ENCODE measurements around the gene PLEK. TPM values are rescaled to one million over a fixed set of nuclear protein-coding genes. Genes with fewer than 3 reads are reported as not detected.
"Not testable (repeated sequence)": the region's sequence is repeated elsewhere in the genome, so short reads cannot be mapped to it uniquely, and the experiment has no call there.

Gene PLEK
- total RNA-seq, 1 experiment from 2014 or later, result 232 TPM

DNA sequence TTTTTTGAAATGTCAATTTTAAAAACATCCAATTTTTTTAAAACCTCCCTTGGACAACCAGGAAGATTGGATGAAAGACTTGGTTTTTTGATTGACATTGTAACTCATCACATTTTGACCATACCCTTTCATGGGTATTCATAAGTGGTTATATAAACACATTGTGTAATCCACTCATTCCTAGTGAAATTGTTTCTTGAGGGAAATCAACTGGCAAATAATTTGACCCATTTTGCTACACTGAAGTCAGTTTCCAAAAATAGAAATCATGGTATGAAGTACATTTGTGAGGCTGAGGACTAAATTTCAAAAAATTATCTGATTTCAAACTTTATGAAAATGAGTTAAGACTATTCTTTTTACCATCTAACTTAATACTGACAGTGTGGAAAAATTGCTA, 70.5 kb downstream of the PLEK start:
- H3K9me3 ChIP-seq (ENCODE audit: low read length), result no peaks in the 10 kb centered on the region
- H2AFZ ChIP-seq (ENCODE audit: low read length), result no peak overlapping the region
- peak overlapping the region; percentile 19 for H3K4me2 ChIP-seq (ENCODE audit: low read depth, low read length, poor library complexity, severe bottlenecking)
- peak overlapping the region; percentile 68 for H3K27ac ChIP-seq (ENCODE audit: low read length)
- H3K4me3 ChIP-seq (ENCODE audit: low read length), result no peak overlapping the region
- H3K4me1 ChIP-seq (ENCODE audit: low read length), result peaks cover 85% of the 10 kb centered on the region
- no peak overlapping the region for H3K9ac ChIP-seq (ENCODE audit: low read length)
- DNase-seq, result no peak
- H3K36me3 ChIP-seq (ENCODE audit: insufficient read depth, low read length), result no peaks in the 10 kb centered on the region
- H3K27me3 ChIP-seq (ENCODE audit: low read length), result no peaks in the 10 kb centered on the region
- H3K9me2 ChIP-seq (replicated peaks; ENCODE audit: insufficient read depth, low read length), result no peaks in the 10 kb centered on the region
- H3K79me2 ChIP-seq (ENCODE audit: low read length), result no peaks in the 10 kb centered on the region
- no peaks in the 10 kb centered on the region for H4K20me1 ChIP-seq (ENCODE audit: insufficient read depth, low read depth, low read length)

DNA sequence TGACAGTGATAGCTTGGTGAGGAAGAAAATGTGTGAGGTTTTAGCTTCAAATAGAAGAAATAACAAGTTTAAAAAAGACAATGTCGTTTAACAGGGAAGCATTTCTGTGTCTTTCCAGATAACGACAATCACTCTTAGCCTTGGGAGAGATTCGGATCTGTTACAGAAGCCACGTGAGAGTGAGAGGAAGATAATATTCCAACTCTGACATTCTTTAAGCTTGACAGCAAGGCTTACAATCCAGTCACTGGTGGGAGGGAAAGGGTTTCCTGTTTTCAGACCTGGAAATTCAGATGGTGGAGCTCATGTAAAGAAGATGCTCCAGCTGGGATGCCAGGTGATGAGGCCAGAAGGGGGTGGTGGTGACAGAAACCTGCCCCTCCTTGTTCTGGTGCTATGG, 71.2 kb downstream of the PLEK start:
- H3K9ac ChIP-seq (ENCODE audit: low read length), result peak overlapping the region; percentile 25
- no peaks in the 10 kb centered on the region for H3K79me2 ChIP-seq (ENCODE audit: low read length)
- peak overlapping the region; percentile 62 for H2AFZ ChIP-seq (ENCODE audit: low read length)

DNA sequence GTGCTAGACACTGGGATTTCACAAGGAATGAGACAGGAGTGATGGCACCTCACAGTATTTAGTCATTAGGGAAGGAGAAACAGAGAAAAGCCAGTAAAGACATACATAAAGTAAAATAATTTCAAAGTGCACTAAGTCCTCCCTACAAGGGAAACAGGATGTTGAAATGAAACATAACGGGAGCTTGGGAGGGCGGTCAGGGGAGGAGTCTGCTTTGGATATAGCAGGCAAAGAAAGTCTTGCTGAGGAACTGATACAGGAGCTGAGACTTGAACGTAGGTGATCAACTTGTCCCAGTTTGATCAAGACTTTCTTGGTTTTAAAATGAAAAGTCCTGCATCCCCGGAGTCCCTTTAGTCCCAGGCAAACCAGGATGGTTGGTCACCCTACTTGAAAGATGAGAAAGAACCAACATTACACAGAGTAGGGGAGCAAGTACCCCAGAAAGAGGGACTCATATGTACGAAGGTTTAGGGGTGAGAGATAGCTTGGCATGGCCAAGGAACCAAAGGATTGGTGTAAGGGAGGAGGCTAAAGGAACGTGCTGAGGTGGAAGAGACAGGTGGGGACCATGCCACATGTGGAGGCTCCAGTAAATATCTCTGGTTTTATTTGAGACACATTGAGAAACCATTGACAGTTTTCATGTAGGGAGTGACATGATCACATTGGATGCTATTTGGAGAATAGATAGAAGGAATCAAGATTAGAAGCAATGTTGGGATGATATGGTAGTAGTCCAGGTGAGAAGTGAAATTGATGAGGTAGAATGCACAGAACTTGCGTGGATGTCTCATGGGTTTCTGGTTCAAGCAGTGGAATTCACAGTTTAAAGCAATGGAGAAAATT, 73.6 kb downstream of the PLEK start:
- Histone ChIP-seq H3K27me3 (ENCODE audit: low read length) (no peaks in the 10 kb centered on the region), H3K36me3 (ENCODE audit: insufficient read depth, low read length) (no peaks in the 10 kb centered on the region), H4K20me1 (ENCODE audit: insufficient read depth, low read depth, low read length) (no peaks in the 10 kb centered on the region), H3K79me2 (ENCODE audit: low read length) (no peaks in the 10 kb centered on the region), H2AFZ (ENCODE audit: low read length) (peak overlapping the region; percentile 59), H3K9ac (ENCODE audit: low read length) (peak overlapping the region; percentile 48), H3K4me1 (ENCODE audit: low read length) (peaks cover 86% of the 10 kb centered on the region), H3K4me2 (ENCODE audit: low read depth, low read length, poor library complexity, severe bottlenecking) (peak overlapping the region; percentile 67), H3K9me2 (replicated peaks; ENCODE audit: insufficient read depth, low read length) (no peaks in the 10 kb centered on the region), H3K9me3 (ENCODE audit: low read length) (no peaks in the 10 kb centered on the region), H3K4me3 (ENCODE audit: low read length) (peak overlapping the region; percentile 38), H3K27ac (ENCODE audit: low read length) (peak overlapping the region; percentile 94)
- DNase-seq, result peak; percentile 81

More for the DNA sequence above, 71.2 kb downstream of the PLEK start:
- no peaks in the 10 kb centered on the region for H3K36me3 ChIP-seq (ENCODE audit: insufficient read depth, low read length)
- no peak for DNase-seq
- H3K4me1 ChIP-seq (ENCODE audit: low read length), result peaks cover 85% of the 10 kb centered on the region
- H3K27ac ChIP-seq (ENCODE audit: low read length), result peak overlapping the region; percentile 68
- no peaks in the 10 kb centered on the region for H3K9me3 ChIP-seq (ENCODE audit: low read length)
- H4K20me1 ChIP-seq (ENCODE audit: insufficient read depth, low read depth, low read length), result no peaks in the 10 kb centered on the region
- H3K9me2 ChIP-seq (replicated peaks; ENCODE audit: insufficient read depth, low read length), result no peaks in the 10 kb centered on the region
- no peaks in the 10 kb centered on the region for H3K27me3 ChIP-seq (ENCODE audit: low read length)
- no peak overlapping the region for H3K4me3 ChIP-seq (ENCODE audit: low read length)
- peak overlapping the region; percentile 19 for H3K4me2 ChIP-seq (ENCODE audit: low read depth, low read length, poor library complexity, severe bottlenecking)

- Histone ChIP-seq H3K4me3 (ENCODE audit: low read length) (peak overlapping the region; percentile 53), H3K4me1 (ENCODE audit: low read length) (peaks cover 74% of the 10 kb centered on the region), H3K79me2 (ENCODE audit: low read length) (no peaks in the 10 kb centered on the region), H3K27ac (ENCODE audit: low read length) (peak overlapping the region; percentile 94), H3K9me3 (ENCODE audit: low read length) (no peaks in the 10 kb centered on the region), H3K4me2 (ENCODE audit: low read depth, low read length, poor library complexity, severe bottlenecking) (peak overlapping the region; percentile 80), H2AFZ (ENCODE audit: low read length) (no peak overlapping the region), H4K20me1 (ENCODE audit: insufficient read depth, low read depth, low read length) (no peaks in the 10 kb centered on the region), H3K9me2 (replicated peaks; ENCODE audit: insufficient read depth, low read length) (no peaks in the 10 kb centered on the region), H3K36me3 (ENCODE audit: insufficient read depth, low read length) (no peaks in the 10 kb centered on the region), H3K9ac (ENCODE audit: low read length) (peak overlapping the region; percentile 64), H3K27me3 (ENCODE audit: low read length) (no peaks in the 10 kb centered on the region)
- DNase-seq, result peak; percentile 100
These were observed 76.3 kb downstream of the PLEK start for GRCh38 chr2:68441179-68441993.

GRCh38 chr2:68441994-68442322, 76.9 kb downstream of the PLEK start:
- Histone ChIP-seq H3K4me1 (ENCODE audit: low read length) (peaks cover 68% of the 10 kb centered on the region), H3K9me2 (replicated peaks; ENCODE audit: insufficient read depth, low read length) (no peaks in the 10 kb centered on the region), H3K9ac (ENCODE audit: low read length) (no peak overlapping the region; the same call in 1 of the 2 replicates), H3K4me3 (ENCODE audit: low read length) (no peak overlapping the region), H3K36me3 (ENCODE audit: insufficient read depth, low read length) (no peaks in the 10 kb centered on the region), H3K9me3 (ENCODE audit: low read length) (no peaks in the 10 kb centered on the region), H3K79me2 (ENCODE audit: low read length) (no peaks in the 10 kb centered on the region), H2AFZ (ENCODE audit: low read length) (no peak overlapping the region), H3K27me3 (ENCODE audit: low read length) (no peaks in the 10 kb centered on the region), H3K4me2 (ENCODE audit: low read depth, low read length, poor library complexity, severe bottlenecking) (peak overlapping the region; percentile 33), H4K20me1 (ENCODE audit: insufficient read depth, low read depth, low read length) (no peaks in the 10 kb centered on the region), H3K27ac (ENCODE audit: low read length) (0 out of 2 replicates have a peak overlapping the region, but pooled peaks have one; percentile 19)
- no peak for DNase-seq

DNA sequence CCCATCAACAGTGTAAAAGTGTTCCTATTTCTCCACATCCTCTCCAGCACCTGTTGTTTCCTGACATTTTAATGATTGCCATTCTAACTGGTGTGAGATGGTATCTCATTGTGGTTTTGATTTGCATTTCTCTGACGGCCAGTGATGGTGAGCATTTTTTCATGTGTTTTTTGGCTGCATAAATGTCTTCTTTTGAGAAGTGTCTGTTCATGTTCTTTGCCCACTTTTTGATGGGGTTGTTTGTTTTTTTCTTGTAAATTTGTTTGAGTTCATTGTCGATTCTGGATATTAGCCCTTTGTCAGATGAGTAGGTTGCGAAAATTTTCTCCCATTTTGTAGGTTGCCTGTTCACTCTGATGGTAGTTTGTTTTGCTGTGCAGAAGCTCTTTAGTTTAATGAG, 81.3 kb downstream of the PLEK start:
- H3K9me3 ChIP-seq (ENCODE audit: low read length); H3K27me3 ChIP-seq (ENCODE audit: low read length); H3K9ac ChIP-seq (ENCODE audit: low read length); H4K20me1 ChIP-seq (ENCODE audit: insufficient read depth, low read depth, low read length); H3K9me2 ChIP-seq (replicated peaks; ENCODE audit: insufficient read depth, low read length); DNase-seq; H3K4me2 ChIP-seq (ENCODE audit: low read depth, low read length, poor library complexity, severe bottlenecking); H3K4me3 ChIP-seq (ENCODE audit: low read length); H3K36me3 ChIP-seq (ENCODE audit: insufficient read depth, low read length); H3K27ac ChIP-seq (ENCODE audit: low read length); H2AFZ ChIP-seq (ENCODE audit: low read length); H3K79me2 ChIP-seq (ENCODE audit: low read length): not testable (repeated sequence)
- peaks cover 26% of the 10 kb centered on the region for H3K4me1 ChIP-seq (ENCODE audit: low read length)

Other genes starting within 250 kb of the PLEK start
- gene PNO1, start 207.4 kb upstream of the PLEK start, total RNA-seq (2014; rRNA removed; shearing (Covaris generic); ENCODE audit: low replicate concordance), result 28.3 and 52.2 TPM in 2 replicates
- gene PPP3R1, start 112.8 kb upstream of the PLEK start, total RNA-seq (2014; rRNA removed; shearing (Covaris generic); ENCODE audit: low replicate concordance), result 24.1 and 55.9 TPM in 2 replicates
- gene CNRIP1, start 45.3 kb upstream of the PLEK start, total RNA-seq (2014; rRNA removed; shearing (Covaris generic); ENCODE audit: low replicate concordance), result 2.8 TPM in 1 of 2 replicates, not detected in the other
- gene FBXO48, start 102.0 kb downstream of the PLEK start, total RNA-seq (2014; rRNA removed; shearing (Covaris generic); ENCODE audit: low replicate concordance), result 0.61 and 1.7 TPM in 2 replicates
- 2.5 and 5.3 TPM in 2 replicates for gene APLF, start 102.3 kb downstream of the PLEK start, total RNA-seq (2014; rRNA removed; shearing (Covaris generic); ENCODE audit: low replicate concordance)